ENCODE results near the gene EPN2.

- TF ChIP-seq, protein P1, sequence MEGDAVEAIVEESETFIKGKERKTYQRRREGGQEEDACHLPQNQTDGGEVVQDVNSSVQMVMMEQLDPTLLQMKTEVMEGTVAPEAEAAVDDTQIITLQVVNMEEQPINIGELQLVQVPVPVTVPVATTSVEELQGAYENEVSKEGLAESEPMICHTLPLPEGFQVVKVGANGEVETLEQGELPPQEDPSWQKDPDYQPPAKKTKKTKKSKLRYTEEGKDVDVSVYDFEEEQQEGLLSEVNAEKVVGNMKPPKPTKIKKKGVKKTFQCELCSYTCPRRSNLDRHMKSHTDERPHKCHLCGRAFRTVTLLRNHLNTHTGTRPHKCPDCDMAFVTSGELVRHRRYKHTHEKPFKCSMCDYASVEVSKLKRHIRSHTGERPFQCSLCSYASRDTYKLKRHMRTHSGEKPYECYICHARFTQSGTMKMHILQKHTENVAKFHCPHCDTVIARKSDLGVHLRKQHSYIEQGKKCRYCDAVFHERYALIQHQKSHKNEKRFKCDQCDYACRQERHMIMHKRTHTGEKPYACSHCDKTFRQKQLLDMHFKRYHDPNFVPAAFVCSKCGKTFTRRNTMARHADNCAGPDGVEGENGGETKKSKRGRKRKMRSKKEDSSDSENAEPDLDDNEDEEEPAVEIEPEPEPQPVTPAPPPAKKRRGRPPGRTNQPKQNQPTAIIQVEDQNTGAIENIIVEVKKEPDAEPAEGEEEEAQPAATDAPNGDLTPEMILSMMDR (conservative IDR thresholded peaks at IDR 0.05 in 1 of 2, IDR thresholded peaks at IDR 0.05 in 1 of 2; ENCODE audit: low read depth in 1 of 2, low read length in 2 of 2): no peak
- no peak for TF ChIP-seq EZH2 (IDR thresholded peaks at IDR 0.05; ENCODE audit: low read length, missing control alignments)
These were observed 107.9 kb downstream of the EPN2 start for GRCh38 chr17:19345067-19345460.
